Measurements from ENCODE around the gene CWC22. TPM values are rescaled to one million over a fixed set of nuclear protein-coding genes. Genes with fewer than 3 reads are reported as not detected.

The CWC22 gene
- total RNA-seq, 1 experiment from 2014 or later, result 28.4 TPM

DNA sequence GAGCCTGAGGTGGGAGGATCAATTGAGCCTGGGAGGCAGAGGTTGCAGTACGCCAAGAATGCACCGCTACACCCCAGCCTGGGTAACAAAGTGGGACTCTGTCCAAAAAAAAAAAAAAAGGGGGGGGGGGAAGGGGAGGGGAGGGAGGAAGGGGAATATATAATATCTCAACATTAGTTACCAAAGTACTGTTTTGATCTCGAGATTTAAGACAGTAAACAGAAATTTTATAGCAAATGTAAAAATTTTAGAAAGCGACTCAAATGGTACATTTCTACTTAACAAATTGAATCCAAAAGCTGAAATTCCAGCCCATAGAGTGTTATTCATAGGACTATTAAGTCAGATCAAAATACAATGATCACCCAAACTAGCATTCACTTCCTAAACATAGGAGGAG is 60.8 kb downstream of the CWC22 start:
- Mint-ChIP-seq H3K36me3 (peaks cover 37% of the 10 kb centered on the region), H3K27me3 (ENCODE audit: low read depth) (no peaks in the 10 kb centered on the region), H3K9me3 (no peaks in the 10 kb centered on the region), H3K4me3 (no peak overlapping the region), H3K4me1 (peaks cover 3% of the 10 kb centered on the region; the same call in 1 of the 2 replicates), H3K27ac (no peak overlapping the region)
- POLR2A ChIA-PET, result no interaction called here
- no peak for DNase-seq (ENCODE audit: low spot score)
- TF ChIP-seq PRRX2 (CRISPR knock-in tag; IDR thresholded peaks at IDR 0.05), result no peak
- TF ChIP-seq ZNF263 (CRISPR knock-in tag; IDR thresholded peaks at IDR 0.05; ENCODE audit: low read depth), result no peak
- TF ChIP-seq RELA (CRISPR knock-in tag; IDR thresholded peaks at IDR 0.05; ENCODE audit: borderline replicate concordance), result no peak
- CTCF ChIA-PET, result no interaction called here
- no peak for ATAC-seq

DNA sequence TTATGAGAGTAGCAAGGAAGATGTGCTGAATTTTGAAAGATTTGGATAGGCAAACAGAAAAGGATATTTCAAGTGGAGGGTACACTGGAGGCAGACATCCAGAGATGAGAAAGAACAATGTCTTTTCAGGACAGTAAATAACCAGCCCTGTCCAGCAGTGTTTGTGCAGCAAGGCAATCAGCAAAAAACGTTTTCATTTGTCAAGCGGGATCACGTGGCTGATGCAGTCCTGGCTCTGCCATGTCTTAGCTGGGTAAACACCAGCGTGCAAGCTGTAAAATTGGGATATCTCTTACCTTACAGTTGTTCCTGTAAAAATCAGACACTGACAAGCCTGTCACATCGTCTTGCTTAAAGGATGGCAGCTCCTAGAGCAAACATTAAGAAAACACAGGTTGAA is 67.8 kb downstream of the CWC22 start:
- POLR2A ChIA-PET, result no interaction called here
- Mint-ChIP-seq H3K9me3 (no peaks in the 10 kb centered on the region), H3K4me1 (peaks cover 13% of the 10 kb centered on the region), H3K27ac (no peak overlapping the region), H3K27me3 (ENCODE audit: low read depth) (no peaks in the 10 kb centered on the region), H3K4me3 (no peak overlapping the region), H3K36me3 (no peaks in the 10 kb centered on the region)
- DNase-seq (ENCODE audit: low spot score), result no peak
- ATAC-seq, result no peak
- CTCF ChIA-PET, result no interaction called here
- no peak for TF ChIP-seq MYBL2 (CRISPR knock-in tag; IDR thresholded peaks at IDR 0.05)
- TF ChIP-seq, protein P1, sequence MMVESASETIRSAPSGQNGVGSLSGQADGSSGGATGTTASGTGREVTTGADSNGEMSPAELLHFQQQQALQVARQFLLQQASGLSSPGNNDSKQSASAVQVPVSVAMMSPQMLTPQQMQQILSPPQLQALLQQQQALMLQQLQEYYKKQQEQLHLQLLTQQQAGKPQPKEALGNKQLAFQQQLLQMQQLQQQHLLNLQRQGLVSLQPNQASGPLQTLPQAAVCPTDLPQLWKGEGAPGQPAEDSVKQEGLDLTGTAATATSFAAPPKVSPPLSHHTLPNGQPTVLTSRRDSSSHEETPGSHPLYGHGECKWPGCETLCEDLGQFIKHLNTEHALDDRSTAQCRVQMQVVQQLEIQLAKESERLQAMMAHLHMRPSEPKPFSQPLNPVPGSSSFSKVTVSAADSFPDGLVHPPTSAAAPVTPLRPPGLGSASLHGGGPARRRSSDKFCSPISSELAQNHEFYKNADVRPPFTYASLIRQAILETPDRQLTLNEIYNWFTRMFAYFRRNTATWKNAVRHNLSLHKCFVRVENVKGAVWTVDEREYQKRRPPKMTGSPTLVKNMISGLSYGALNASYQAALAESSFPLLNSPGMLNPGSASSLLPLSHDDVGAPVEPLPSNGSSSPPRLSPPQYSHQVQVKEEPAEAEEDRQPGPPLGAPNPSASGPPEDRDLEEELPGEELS (CRISPR knock-in tag; IDR thresholded peaks at IDR 0.05), result no peak
- no peak for TF ChIP-seq FOXJ3 (CRISPR knock-in tag; IDR thresholded peaks at IDR 0.05; ENCODE audit: borderline replicate concordance)
- TF ChIP-seq, protein P2, sequence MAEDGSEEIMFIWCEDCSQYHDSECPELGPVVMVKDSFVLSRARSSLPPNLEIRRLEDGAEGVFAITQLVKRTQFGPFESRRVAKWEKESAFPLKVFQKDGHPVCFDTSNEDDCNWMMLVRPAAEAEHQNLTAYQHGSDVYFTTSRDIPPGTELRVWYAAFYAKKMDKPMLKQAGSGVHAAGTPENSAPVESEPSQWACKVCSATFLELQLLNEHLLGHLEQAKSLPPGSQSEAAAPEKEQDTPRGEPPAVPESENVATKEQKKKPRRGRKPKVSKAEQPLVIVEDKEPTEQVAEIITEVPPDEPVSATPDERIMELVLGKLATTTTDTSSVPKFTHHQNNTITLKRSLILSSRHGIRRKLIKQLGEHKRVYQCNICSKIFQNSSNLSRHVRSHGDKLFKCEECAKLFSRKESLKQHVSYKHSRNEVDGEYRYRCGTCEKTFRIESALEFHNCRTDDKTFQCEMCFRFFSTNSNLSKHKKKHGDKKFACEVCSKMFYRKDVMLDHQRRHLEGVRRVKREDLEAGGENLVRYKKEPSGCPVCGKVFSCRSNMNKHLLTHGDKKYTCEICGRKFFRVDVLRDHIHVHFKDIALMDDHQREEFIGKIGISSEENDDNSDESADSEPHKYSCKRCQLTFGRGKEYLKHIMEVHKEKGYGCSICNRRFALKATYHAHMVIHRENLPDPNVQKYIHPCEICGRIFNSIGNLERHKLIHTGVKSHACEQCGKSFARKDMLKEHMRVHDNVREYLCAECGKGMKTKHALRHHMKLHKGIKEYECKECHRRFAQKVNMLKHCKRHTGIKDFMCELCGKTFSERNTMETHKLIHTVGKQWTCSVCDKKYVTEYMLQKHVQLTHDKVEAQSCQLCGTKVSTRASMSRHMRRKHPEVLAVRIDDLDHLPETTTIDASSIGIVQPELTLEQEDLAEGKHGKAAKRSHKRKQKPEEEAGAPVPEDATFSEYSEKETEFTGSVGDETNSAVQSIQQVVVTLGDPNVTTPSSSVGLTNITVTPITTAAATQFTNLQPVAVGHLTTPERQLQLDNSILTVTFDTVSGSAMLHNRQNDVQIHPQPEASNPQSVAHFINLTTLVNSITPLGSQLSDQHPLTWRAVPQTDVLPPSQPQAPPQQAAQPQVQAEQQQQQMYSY (CRISPR knock-in tag; IDR thresholded peaks at IDR 0.05), result no peak
- TF ChIP-seq PRRX2 (CRISPR knock-in tag; IDR thresholded peaks at IDR 0.05), result no peak

DNA sequence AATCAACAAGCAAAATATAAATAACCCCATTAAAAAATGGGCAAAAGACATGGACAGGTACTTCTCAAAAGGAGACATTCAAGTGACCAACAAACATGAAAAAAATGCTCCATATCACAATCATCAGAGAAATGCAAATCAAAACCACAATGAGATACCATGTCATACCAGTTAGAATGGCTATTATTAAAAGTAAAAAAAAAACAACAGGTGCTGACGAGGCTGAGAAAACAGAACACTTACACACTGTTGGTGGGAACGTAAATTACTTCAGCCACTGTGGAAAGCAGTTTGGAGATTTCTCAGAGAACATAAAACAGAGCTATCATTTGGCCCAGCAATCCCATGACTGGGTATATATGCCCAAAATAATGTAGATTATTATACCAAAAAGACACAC is 69.1 kb downstream of the CWC22 start:
- TF ChIP-seq KAT7 (CRISPR knock-in tag; IDR thresholded peaks at IDR 0.05; ENCODE audit: borderline replicate concordance) (no peak), FOXP1 (CRISPR knock-in tag; IDR thresholded peaks at IDR 0.05; ENCODE audit: borderline replicate concordance) (no peak), JAZF1 (CRISPR knock-in tag; IDR thresholded peaks at IDR 0.05) (no peak)
- TF ChIP-seq, protein P3, sequence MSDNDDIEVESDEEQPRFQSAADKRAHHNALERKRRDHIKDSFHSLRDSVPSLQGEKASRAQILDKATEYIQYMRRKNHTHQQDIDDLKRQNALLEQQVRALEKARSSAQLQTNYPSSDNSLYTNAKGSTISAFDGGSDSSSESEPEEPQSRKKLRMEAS (CRISPR knock-in tag; IDR thresholded peaks at IDR 0.05), result no peak
- Mint-ChIP-seq H3K9me3 (no peaks in the 10 kb centered on the region), H3K36me3 (no peaks in the 10 kb centered on the region), H3K27ac (no peak overlapping the region), H3K4me1 (peaks cover 13% of the 10 kb centered on the region), H3K27me3 (ENCODE audit: low read depth) (no peaks in the 10 kb centered on the region), H3K4me3 (no peak overlapping the region)
- CTCF ChIA-PET, result no interaction called here
- POLR2A ChIA-PET, result no interaction called here
- no peak for DNase-seq (ENCODE audit: low spot score)
- no peak for ATAC-seq

DNA sequence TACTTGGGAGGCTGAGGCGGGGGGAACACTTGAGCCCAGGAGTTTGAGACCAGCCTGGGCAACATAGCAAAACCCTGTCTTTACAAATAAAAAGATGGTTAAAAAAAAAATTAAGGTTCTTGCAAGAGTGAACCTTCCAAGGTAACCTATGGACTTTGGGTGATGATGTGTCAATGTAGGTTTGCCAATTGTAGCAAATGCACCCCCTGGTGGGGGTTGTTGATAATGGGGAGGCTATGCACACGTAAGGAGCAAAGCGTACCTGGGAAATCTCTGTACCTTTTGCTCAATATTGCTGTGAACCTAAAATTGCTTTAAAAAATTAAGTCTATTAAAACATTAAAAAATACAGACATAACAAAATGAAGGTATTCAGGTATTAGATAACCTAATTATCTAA is 70.4 kb downstream of the CWC22 start:
- peak; percentile 88 for ATAC-seq
- H3K27ac Mint-ChIP-seq, result no peak overlapping the region
- peaks cover 1% of the 10 kb centered on the region for H3K9me3 Mint-ChIP-seq
- ChIA-PET POLR2A (no interaction called here), CTCF (interaction anchor here (0.8 to 2.6 kb wide), 11 partner anchors 10 to 1236 kb away, joined by 3 to 20 read pairs (median 5); no protein-coding TSS in a partner anchor)
- no peak overlapping the region for H3K4me3 Mint-ChIP-seq
- DNase-seq (ENCODE audit: low spot score), result peak; percentile 70
- H3K27me3 Mint-ChIP-seq (ENCODE audit: low read depth), result no peaks in the 10 kb centered on the region
- H3K36me3 Mint-ChIP-seq, result peaks cover under 1% of the 10 kb centered on the region; the same call in 1 of the 2 replicates
- peaks cover 13% of the 10 kb centered on the region for H3K4me1 Mint-ChIP-seq
- TF ChIP-seq, protein P4, sequence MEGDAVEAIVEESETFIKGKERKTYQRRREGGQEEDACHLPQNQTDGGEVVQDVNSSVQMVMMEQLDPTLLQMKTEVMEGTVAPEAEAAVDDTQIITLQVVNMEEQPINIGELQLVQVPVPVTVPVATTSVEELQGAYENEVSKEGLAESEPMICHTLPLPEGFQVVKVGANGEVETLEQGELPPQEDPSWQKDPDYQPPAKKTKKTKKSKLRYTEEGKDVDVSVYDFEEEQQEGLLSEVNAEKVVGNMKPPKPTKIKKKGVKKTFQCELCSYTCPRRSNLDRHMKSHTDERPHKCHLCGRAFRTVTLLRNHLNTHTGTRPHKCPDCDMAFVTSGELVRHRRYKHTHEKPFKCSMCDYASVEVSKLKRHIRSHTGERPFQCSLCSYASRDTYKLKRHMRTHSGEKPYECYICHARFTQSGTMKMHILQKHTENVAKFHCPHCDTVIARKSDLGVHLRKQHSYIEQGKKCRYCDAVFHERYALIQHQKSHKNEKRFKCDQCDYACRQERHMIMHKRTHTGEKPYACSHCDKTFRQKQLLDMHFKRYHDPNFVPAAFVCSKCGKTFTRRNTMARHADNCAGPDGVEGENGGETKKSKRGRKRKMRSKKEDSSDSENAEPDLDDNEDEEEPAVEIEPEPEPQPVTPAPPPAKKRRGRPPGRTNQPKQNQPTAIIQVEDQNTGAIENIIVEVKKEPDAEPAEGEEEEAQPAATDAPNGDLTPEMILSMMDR (IDR thresholded peaks at IDR 0.05), result 0 out of 2 replicates have a peak, but pooled peaks have one; percentile 42
- TF ChIP-seq SP1 (CRISPR knock-in tag; conservative IDR thresholded peaks at IDR 0.05), result no peak

All from WTC11 (cell line).